ENCODE measurements around the gene RERE.

Gene RERE

GRCh38 chr1:8373125-8373524 lies 444.3 kb downstream of the RERE start:
- Histone ChIP-seq H3K36me3 (ENCODE audit: insufficient read depth, low read length) (no peaks in the 10 kb centered on the region), H3K9me3 (ENCODE audit: low read depth, low read length) (no peaks in the 10 kb centered on the region), H3K27ac (peak overlapping the region; percentile 14; the same call in 1 of the 2 replicates), H3K9ac (ENCODE audit: insufficient read length) (no peak overlapping the region), H3K4me3 (0 out of 2 replicates have a peak overlapping the region, but pooled peaks have one; percentile 4)
- DNase-seq (ENCODE audit: low read depth, low spot score): no peak
- no peak for TF ChIP-seq EZH2 (IDR thresholded peaks at IDR 0.05)
- no peak for TF ChIP-seq POLR2AphosphoS5 (IDR thresholded peaks at IDR 0.05; ENCODE audit: borderline replicate concordance, low read depth, low read length)
- no peak for TF ChIP-seq FOXP2 (optimal IDR thresholded peaks at IDR 0.05; ENCODE audit: control extremely low read depth, extremely low read length, insufficient read depth)

GRCh38 chr1:8371372-8371991 lies 446.0 kb downstream of the RERE start:
- Histone ChIP-seq H3K4me3 (no peak overlapping the region), H3K27ac (peak overlapping the region; percentile 32), H3K9me3 (ENCODE audit: low read depth, low read length) (no peaks in the 10 kb centered on the region), H3K36me3 (ENCODE audit: insufficient read depth, low read length) (no peaks in the 10 kb centered on the region), H3K9ac (ENCODE audit: insufficient read length) (no peak overlapping the region)
- no peak for DNase-seq (ENCODE audit: low read depth, low spot score)
- TF ChIP-seq EZH2 (IDR thresholded peaks at IDR 0.05) (no peak), POLR2AphosphoS5 (IDR thresholded peaks at IDR 0.05; ENCODE audit: borderline replicate concordance, low read depth, low read length) (no peak), FOXP2 (optimal IDR thresholded peaks at IDR 0.05; ENCODE audit: control extremely low read depth, extremely low read length, insufficient read depth) (no peak)

- DNase-seq (ENCODE audit: low read depth, low spot score): no peak
- Histone ChIP-seq H3K27ac (peak overlapping the region; percentile 39), H3K36me3 (ENCODE audit: insufficient read depth, low read length) (peaks cover 3% of the 10 kb centered on the region; the same call in 1 of the 2 replicates)
Measured at GRCh38 chr1:8370905-8371315, 446.5 kb downstream of the RERE start.

GRCh38 chr1:8370046-8370881 lies 447.2 kb downstream of the RERE start:
- Histone ChIP-seq H3K9ac (ENCODE audit: insufficient read length) (no peak overlapping the region), H3K27ac (peak overlapping the region; percentile 39; the same call in 1 of the 2 replicates), H3K36me3 (ENCODE audit: insufficient read depth, low read length) (peaks cover 3% of the 10 kb centered on the region; the same call in 1 of the 2 replicates), H3K4me3 (peak overlapping the region; percentile 32), H3K9me3 (ENCODE audit: low read depth, low read length) (no peaks in the 10 kb centered on the region)
- no peak for TF ChIP-seq FOXP2 (optimal IDR thresholded peaks at IDR 0.05; ENCODE audit: control extremely low read depth, extremely low read length, insufficient read depth)
- TF ChIP-seq POLR2AphosphoS5 (IDR thresholded peaks at IDR 0.05; ENCODE audit: borderline replicate concordance, low read depth, low read length): no peak
- TF ChIP-seq EZH2 (IDR thresholded peaks at IDR 0.05): no peak
- DNase-seq (ENCODE audit: low read depth, low spot score): no peak

More at GRCh38 chr1:8370905-8371315, 446.5 kb downstream of the RERE start:
- peak overlapping the region; percentile 32 for H3K4me3 ChIP-seq
- TF ChIP-seq EZH2 (IDR thresholded peaks at IDR 0.05): no peak
- no peak for TF ChIP-seq FOXP2 (optimal IDR thresholded peaks at IDR 0.05; ENCODE audit: control extremely low read depth, extremely low read length, insufficient read depth)
- TF ChIP-seq POLR2AphosphoS5 (IDR thresholded peaks at IDR 0.05; ENCODE audit: borderline replicate concordance, low read depth, low read length): no peak
- H3K9ac ChIP-seq (ENCODE audit: insufficient read length): no peak overlapping the region
- H3K9me3 ChIP-seq (ENCODE audit: low read depth, low read length): no peaks in the 10 kb centered on the region

GRCh38 chr1:8368956-8369639 lies 448.3 kb downstream of the RERE start:
- Histone ChIP-seq H3K4me3 (no peak overlapping the region), H3K9ac (ENCODE audit: insufficient read length) (no peak overlapping the region), H3K9me3 (ENCODE audit: low read depth, low read length) (no peaks in the 10 kb centered on the region), H3K36me3 (ENCODE audit: insufficient read depth, low read length) (peaks cover 3% of the 10 kb centered on the region; the same call in 1 of the 2 replicates), H3K27ac (no peak overlapping the region)
- TF ChIP-seq EZH2 (IDR thresholded peaks at IDR 0.05) (no peak), POLR2AphosphoS5 (IDR thresholded peaks at IDR 0.05; ENCODE audit: borderline replicate concordance, low read depth, low read length) (no peak), FOXP2 (optimal IDR thresholded peaks at IDR 0.05; ENCODE audit: control extremely low read depth, extremely low read length, insufficient read depth) (no peak)
- no peak for DNase-seq (ENCODE audit: low read depth, low spot score)

GRCh38 chr1:8367571-8368194 lies 449.8 kb downstream of the RERE start:
- peaks cover 9% of the 10 kb centered on the region; the same call in 1 of the 2 replicates for H3K36me3 ChIP-seq (ENCODE audit: insufficient read depth, low read length)
- TF ChIP-seq POLR2AphosphoS5 (IDR thresholded peaks at IDR 0.05; ENCODE audit: borderline replicate concordance, low read depth, low read length) (no peak), FOXP2 (optimal IDR thresholded peaks at IDR 0.05; ENCODE audit: control extremely low read depth, extremely low read length, insufficient read depth) (no peak), EZH2 (IDR thresholded peaks at IDR 0.05) (no peak)

GRCh38 chr1:8365661-8366362 lies 451.6 kb downstream of the RERE start:
- Histone ChIP-seq H3K36me3 (ENCODE audit: insufficient read depth, low read length) (peaks cover 27% of the 10 kb centered on the region), H3K9me3 (ENCODE audit: low read depth, low read length) (no peaks in the 10 kb centered on the region), H3K9ac (ENCODE audit: insufficient read length) (no peak overlapping the region), H3K27ac (no peak overlapping the region), H3K4me3 (no peak overlapping the region)
- TF ChIP-seq FOXP2 (optimal IDR thresholded peaks at IDR 0.05; ENCODE audit: control extremely low read depth, extremely low read length, insufficient read depth) (no peak), POLR2AphosphoS5 (IDR thresholded peaks at IDR 0.05; ENCODE audit: borderline replicate concordance, low read depth, low read length) (no peak), EZH2 (IDR thresholded peaks at IDR 0.05) (no peak)
- DNase-seq (ENCODE audit: low read depth, low spot score): no peak

More at GRCh38 chr1:8367571-8368194, 449.8 kb downstream of the RERE start:
- DNase-seq (ENCODE audit: low read depth, low spot score): no peak
- Histone ChIP-seq H3K27ac (no peak overlapping the region), H3K9me3 (ENCODE audit: low read depth, low read length) (no peaks in the 10 kb centered on the region), H3K4me3 (no peak overlapping the region), H3K9ac (ENCODE audit: insufficient read length) (no peak overlapping the region)

All from SK-N-MC (cell line).